Neuronal stem cell (in vitro differentiated cells): ENCODE results near the gene INSYN1.

Experiments
- DNase-seq: peaks from one replicate; pipeline ENCODE4 v3.0.0-alpha.2; 2013; ENCODE audit warnings: low spot score
- H2AFZ ChIP-seq: one replicate; pipeline ENCODE4 v1.6.1; 2013; ENCODE audit warnings: mild to moderate bottlenecking, low read length, inconsistent platforms
- H2AK5ac ChIP-seq: 2 replicates; pipeline ENCODE4 v1.6.1; 2013; ENCODE audit warnings: low read depth, mild to moderate bottlenecking, inconsistent platforms, low read length, moderate library complexity, mixed read lengths
- H2BK120ac ChIP-seq: 2 replicates; pipeline ENCODE4 v1.6.1; 2013; ENCODE audit warnings: low read depth, mild to moderate bottlenecking, inconsistent platforms, low read length, moderate library complexity, mixed read lengths
- H2BK12ac ChIP-seq: one replicate; pipeline ENCODE4 v1.6.1; 2013; ENCODE audit warnings: low read length, inconsistent platforms
- H2BK15ac ChIP-seq: 2 replicates; pipeline ENCODE4 v1.6.1; 2013; ENCODE audit warnings: mild to moderate bottlenecking, low read length, inconsistent platforms, mixed read lengths
- H2BK5ac ChIP-seq: one replicate; pipeline ENCODE4 v1.6.1; 2013; ENCODE audit warnings: inconsistent platforms, mild to moderate bottlenecking, low read length, moderate library complexity
- H3K14ac ChIP-seq: one replicate; pipeline ENCODE4 v1.6.1; 2013; ENCODE audit warnings: low read length, inconsistent platforms
- H3K18ac ChIP-seq: 2 replicates; pipeline ENCODE4 v1.6.1; 2013; ENCODE audit warnings: low read length, inconsistent platforms
- H3K23ac ChIP-seq: 2 replicates; pipeline ENCODE4 v1.6.1; 2013; ENCODE audit warnings: low read depth, mild to moderate bottlenecking, mixed read lengths, low read length, inconsistent platforms; ENCODE audit not compliant: poor library complexity
- H3K27ac ChIP-seq: replicated peaks from 3 replicates; pipeline ENCODE4 v1.5.1; 2013; ENCODE audit warnings: low read length, inconsistent platforms
- H3K27me3 ChIP-seq, 3 experiments: 2 replicates each; pipeline ENCODE4 v1.6.1; 2013; ENCODE audit warnings: low read length in 3 of 3, mild to moderate bottlenecking in 2 of 3, inconsistent platforms in 1 of 3, low read depth in 1 of 3, mixed read lengths in 1 of 3, moderate library complexity in 1 of 3; ENCODE audit not compliant: control insufficient read depth in 3 of 3, insufficient read depth in 3 of 3
- H3K36me3 ChIP-seq, 2 donors: replicated peaks in 1 of 2; 2 replicates each; pipeline ENCODE4 v1.6.1; 2013; ENCODE audit warnings: low read length in 2 of 2; ENCODE audit not compliant: control insufficient read depth in 2 of 2, insufficient read depth in 2 of 2
- H3K4ac ChIP-seq: 2 replicates; pipeline ENCODE4 v1.6.1; 2013; ENCODE audit warnings: inconsistent platforms, mild to moderate bottlenecking, low read length, moderate library complexity
- H3K4me1 ChIP-seq, 2 donors: 1 replicate in 1 of 2; 2 replicates in 1 of 2; pipeline ENCODE4 v1.6.1; 2013; ENCODE audit warnings: low read length in 2 of 2, low read depth in 1 of 2; ENCODE audit not compliant: control insufficient read depth in 2 of 2, insufficient read depth in 1 of 2
- H3K4me2 ChIP-seq: one replicate; pipeline ENCODE4 v1.6.1; 2013; ENCODE audit warnings: mild to moderate bottlenecking, low read length, inconsistent platforms; ENCODE audit not compliant: insufficient read depth, poor library complexity, severe bottlenecking
- H3K4me3 ChIP-seq, 2 donors: 2 replicates each; pipeline ENCODE4 v1.5.1; 2013; ENCODE audit warnings: low read length in 2 of 2, mild to moderate bottlenecking in 2 of 2, inconsistent platforms in 1 of 2, moderate library complexity in 1 of 2
- H3K79me1 ChIP-seq: one replicate; pipeline ENCODE4 v1.6.1; 2013; ENCODE audit warnings: low read depth, mild to moderate bottlenecking, inconsistent platforms, low read length, moderate library complexity
- H3K9ac ChIP-seq: one replicate; pipeline ENCODE4 v1.6.1; 2013; ENCODE audit warnings: mild to moderate bottlenecking, low read depth, low read length, inconsistent platforms; ENCODE audit not compliant: poor library complexity
- H3K9me3 ChIP-seq, 2 donors: replicated peaks in 1 of 2; 2 replicates each; pipeline versions ENCODE3 to v1.6.1; 2013; ENCODE audit warnings: low read length in 2 of 2, mild to moderate bottlenecking in 2 of 2, inconsistent platforms in 1 of 2, low read depth in 1 of 2, mixed read lengths in 1 of 2, moderate library complexity in 1 of 2; ENCODE audit not compliant: control insufficient read depth in 2 of 2, insufficient read depth in 1 of 2
- H4K8ac ChIP-seq: one replicate; pipeline ENCODE4 v1.6.1; 2013; ENCODE audit warnings: low read depth, mild to moderate bottlenecking, inconsistent platforms, low read length, moderate library complexity
- H4K91ac ChIP-seq: one replicate; pipeline ENCODE4 v1.6.1; 2013; ENCODE audit warnings: low read length, low read depth, mild to moderate bottlenecking, inconsistent platforms; ENCODE audit not compliant: poor library complexity
- WGBS, 2 donors: extraction: QIAGEN DNeasy Blood & Tissue Kit; methylation state at CpG; one replicate each; pipeline ENCODE4 v1.1.7; 2013; ENCODE audit warnings: missing lambda C conversion rate in 2 of 2, mixed read lengths in 1 of 2; ENCODE audit not compliant: insufficient read length in 2 of 2, insufficient replicate concordance in 1 of 2; ENCODE audit errors: extremely low coverage in 2 of 2; 5-methylcytosine and 5-hydroxymethylcytosine counted together

Gene INSYN1

GRCh38 chr15:73781038-73781925, 28.1 kb upstream of the INSYN1 start:
- Histone ChIP-seq H3K4me1 (peaks cover 2 to 14% of the 10 kb centered on the region in 2 donors), H3K9me3 (no peaks in the 10 kb centered on the region), H2BK120ac (no peak overlapping the region), H3K18ac (no peak overlapping the region), H3K79me1 (no peaks in the 10 kb centered on the region), H3K27me3 (no peaks in the 10 kb centered on the region), H3K4me3 (no peak overlapping the region), H3K4ac (no peak overlapping the region), H3K27ac (no peak overlapping the region), H4K91ac (no peak overlapping the region), H3K14ac (no peak overlapping the region), H3K36me3 (no peaks in the 10 kb centered on the region), H2BK5ac (no peak overlapping the region), H3K23ac (no peak overlapping the region), H3K4me2 (no peak overlapping the region), H4K8ac (no peak overlapping the region), H2AK5ac (no peak overlapping the region), H2AFZ (no peak overlapping the region), H2BK12ac (no peak overlapping the region), H2BK15ac (no peak overlapping the region), H3K9ac (no peak overlapping the region)
- WGBS, 2 donors = no CpG with 5 or more reads among the region's 8 CpGs
- no peak for DNase-seq

GRCh38 chr15:73779974-73780373, 26.8 kb upstream of the INSYN1 start:
- Histone ChIP-seq H2BK5ac (no peak overlapping the region), H4K8ac (no peak overlapping the region), H3K4me3 (no peak overlapping the region), H3K4me2 (no peak overlapping the region), H3K79me1 (no peaks in the 10 kb centered on the region), H4K91ac (no peak overlapping the region), H3K4me1 (peaks cover 4% of the 10 kb centered on the region in 2 donors), H3K9me3 (no peaks in the 10 kb centered on the region), H3K23ac (no peak overlapping the region), H2BK12ac (no peak overlapping the region), H3K4ac (no peak overlapping the region), H3K27ac (no peak overlapping the region), H2AFZ (no peak overlapping the region), H2AK5ac (no peak overlapping the region), H2BK15ac (no peak overlapping the region), H2BK120ac (no peak overlapping the region), H3K27me3 (no peaks in the 10 kb centered on the region), H3K36me3 (no peaks in the 10 kb centered on the region), H3K14ac (no peak overlapping the region), H3K9ac (no peak overlapping the region), H3K18ac (no peak overlapping the region)
- WGBS, 2 donors = no CpG with 5 or more reads among the region's 3 CpGs
- DNase-seq = no peak

- H3K14ac ChIP-seq = no peak overlapping the region
- peaks cover 7 to 10% of the 10 kb centered on the region in 2 donors for H3K4me1 ChIP-seq
- H3K9me3 ChIP-seq = no peaks in the 10 kb centered on the region
- H3K9ac ChIP-seq = no peak overlapping the region
- DNase-seq = no peak
- no peak overlapping the region for H2BK15ac ChIP-seq
- H4K8ac ChIP-seq = no peak overlapping the region
- H3K4ac ChIP-seq = no peak overlapping the region
- no peak overlapping the region for H2AK5ac ChIP-seq
- H3K4me2 ChIP-seq = no peak overlapping the region
- no peak overlapping the region for H3K18ac ChIP-seq
- H3K27ac ChIP-seq = no peak overlapping the region
- H2BK5ac ChIP-seq = no peak overlapping the region
- H3K36me3 ChIP-seq = no peaks in the 10 kb centered on the region
- H3K79me1 ChIP-seq = no peaks in the 10 kb centered on the region
- no peak overlapping the region for H3K23ac ChIP-seq
- H2AFZ ChIP-seq = no peak overlapping the region
- no peak overlapping the region for H2BK12ac ChIP-seq
- no peaks in the 10 kb centered on the region for H3K27me3 ChIP-seq
- no peak overlapping the region for H4K91ac ChIP-seq
- H3K4me3 ChIP-seq = no peak overlapping the region
- no peak overlapping the region for H2BK120ac ChIP-seq
Measured at GRCh38 chr15:73777741-73778140, 24.6 kb upstream of the INSYN1 start.

DNA sequence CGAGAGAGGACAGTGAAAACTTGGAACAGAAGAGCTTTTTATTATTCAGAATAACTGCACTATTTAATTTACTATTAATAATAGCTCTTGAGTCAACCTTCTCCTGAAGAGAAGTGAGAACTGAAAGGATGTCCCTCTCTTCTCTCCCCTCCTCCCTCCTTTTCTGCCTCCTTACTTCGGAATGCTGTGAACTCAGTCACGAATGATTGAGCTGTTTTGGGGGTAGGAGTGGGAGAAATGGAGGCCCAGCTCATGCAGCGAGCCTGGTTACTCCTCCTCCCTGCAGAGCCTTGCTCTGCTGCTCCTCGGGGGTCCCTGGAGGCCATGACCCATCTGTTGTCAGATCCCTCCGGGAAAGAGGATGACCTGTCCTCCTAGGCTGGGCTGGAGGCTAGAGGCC, 20.3 kb upstream of the INSYN1 start:
- Histone ChIP-seq H2BK15ac (no peak overlapping the region), H3K4me1 (peaks cover 10 to 12% of the 10 kb centered on the region in 2 donors), H2BK5ac (no peak overlapping the region), H3K14ac (no peak overlapping the region), H3K4me2 (no peak overlapping the region), H3K4me3 (no peak overlapping the region), H2AK5ac (no peak overlapping the region), H3K9me3 (no peaks in the 10 kb centered on the region), H4K91ac (no peak overlapping the region), H3K27ac (no peak overlapping the region), H3K4ac (no peak overlapping the region), H2AFZ (no peak overlapping the region), H4K8ac (no peak overlapping the region), H3K36me3 (no peaks in the 10 kb centered on the region), H3K9ac (no peak overlapping the region), H3K18ac (no peak overlapping the region), H3K23ac (no peak overlapping the region), H2BK120ac (no peak overlapping the region), H3K27me3 (peaks cover 0 to 8% (median 0%) of the 10 kb centered on the region in 3 experiments), H3K79me1 (no peaks in the 10 kb centered on the region), H2BK12ac (peak overlapping the region; percentile 26)
- no CpG with 5 or more reads among the region's 6 CpGs for WGBS, 2 donors
- DNase-seq = no peak
